K562 (cell line): ENCODE results near the gene ISY1. TPM values are rescaled to one million over a fixed set of nuclear protein-coding genes. Genes with fewer than 3 reads are reported as not detected.
A peak's percentile ranks its signal among the peaks of the same experiment; 100 is the strongest.

Experiments
- BCOR ChIP-seq: fragments of 450-650 bp; IDR thresholded peaks from 2 replicates; pipeline ENCODE4 v1.6.1; 2016
- CBX5 ChIP-seq: IDR thresholded peaks from 2 replicates; pipeline ENCODE4 v1.6.1; 2014; ENCODE audit warnings: low read depth, borderline replicate concordance
- CHD4 ChIP-seq: fragments of 200-600 bp; sonication (generic); IDR thresholded peaks from 3 replicates; pipeline ENCODE4 v1.6.1; 2012; ENCODE audit warnings: low read depth, mild to moderate bottlenecking, mixed read lengths, low read length, inconsistent platforms; ENCODE audit not compliant: insufficient read depth, insufficient replicate concordance, poor library complexity, severe bottlenecking
- DNMT1 ChIP-seq: fragments of 450-650 bp; IDR thresholded peaks from 2 replicates; pipeline ENCODE4 v1.6.1; 2016; ENCODE audit warnings: antibody characterized with exemption, mild to moderate bottlenecking
- ETV5 ChIP-seq: sonication (generic); formaldehyde crosslinking; IDR thresholded peaks from 2 replicates; pipeline ENCODE4 v1.4.0; 2020; ENCODE audit warnings: low read depth, mild to moderate bottlenecking, missing genetic modification reagents
- HDAC6 ChIP-seq: IDR thresholded peaks from 2 replicates; pipeline ENCODE4 v1.6.1; 2012; ENCODE audit warnings: low read depth, mild to moderate bottlenecking, control low read depth, inconsistent platforms, low read length, moderate library complexity
- HDGF ChIP-seq: fragments of 450-650 bp; IDR thresholded peaks from 2 replicates; pipeline ENCODE4 v1.6.1; 2016
- LARP7 ChIP-seq: fragments of 450-650 bp; IDR thresholded peaks from 2 replicates; pipeline ENCODE4 v1.6.1; 2016
- LCOR ChIP-seq: sonication (generic); formaldehyde crosslinking; IDR thresholded peaks from 2 replicates; pipeline ENCODE4 v1.8.0; 2022; ENCODE audit warnings: mild to moderate bottlenecking, missing genetic modification reagents
- MECOM ChIP-seq: fragments of 250-450 bp; sonication (Bioruptor Pico); IDR thresholded peaks from 2 replicates; pipeline ENCODE4 v1.8.0; 2022; ENCODE audit warnings: inconsistent platforms
- SMAD3 ChIP-seq: fragments of 450-650 bp; formaldehyde crosslinking; conservative IDR thresholded peaks from 2 replicates; pipeline ENCODE4 v1.4.0; 2020; ENCODE audit warnings: mild to moderate bottlenecking
- TOE1 ChIP-seq, 2 experiments: fragments of 450-650 bp in 1 of 2; sonication (generic) in 1 of 2; formaldehyde crosslinking in 1 of 2; IDR thresholded peaks; 2 replicates each; pipeline versions ENCODE4 v1.7.1 to v1.8.0; 2016 to 2022; ENCODE audit warnings: borderline replicate concordance in 2 of 2, mild to moderate bottlenecking in 2 of 2, antibody characterized with exemption in 1 of 2, inconsistent platforms in 1 of 2, low read depth in 1 of 2, missing genetic modification reagents in 1 of 2, moderate library complexity in 1 of 2
- polyA plus RNA-seq, 8 experiments: library from polyadenylated mRNA; depleted of rRNA in 4 of 8; stranded (reverse) in 5 of 8; unstranded in 3 of 8; fragments of >200 nt; fragmentation: Nextera tagmentation in 2 of 8; fragmentation: Illumina TruSeq in 1 of 8; extraction: Ambion mirVana in 2 of 8; extraction: Trizol in 1 of 8; gene quantifications; 2 replicates each; pipeline versions ENCODE4 v1.2.1 to v1.2.3, GENCODE V29; 2011 to 2014; ENCODE audit warnings: inconsistent platforms in 1 of 8, missing spikeins in 1 of 8
- total RNA-seq, 7 experiments: library from RNA; depleted of rRNA in 6 of 7; stranded (reverse); fragments of >200 nt in 6 of 7; fragmentation: Illumina TruSeq in 2 of 7; extraction: Trizol in 2 of 7; gene quantifications; 2 replicates each; pipeline versions ENCODE4 v1.2.1 to v1.2.3, GENCODE V29; 2011 to 2021; ENCODE audit warnings: low replicate concordance in 1 of 7
- TF ChIP-seq, protein P1 (sequence below): sonication (generic); formaldehyde crosslinking; IDR thresholded peaks from 2 replicates; pipeline ENCODE4 v1.8.1; 2022; ENCODE audit warnings: missing genetic modification reagents
- TF ChIP-seq, protein P2 (sequence below): fragments of 450-650 bp; IDR thresholded peaks from 2 replicates; pipeline ENCODE4 v1.6.1; 2016; ENCODE audit warnings: antibody characterized with exemption
- TF ChIP-seq, protein P3 (sequence below): fragments of 450-650 bp; IDR thresholded peaks from 2 replicates; pipeline ENCODE4 v1.6.1; 2016; ENCODE audit warnings: missing biosample characterization, missing genetic modification characterization
- TF ChIP-seq, protein P4 (sequence below): fragments of 200-400 bp; formaldehyde crosslinking; IDR thresholded peaks from 2 replicates; pipeline ENCODE4 v1.6.1; 2017; ENCODE audit warnings: mild to moderate bottlenecking, low read depth, low read length, moderate library complexity
- TF ChIP-seq, protein P5 (sequence below): sonication (generic); formaldehyde crosslinking; IDR thresholded peaks from 2 replicates; pipeline ENCODE4 v1.8.0; 2022; ENCODE audit warnings: mild to moderate bottlenecking, missing genetic modification reagents
- TF ChIP-seq, protein P6 (sequence below): fragments of 450-650 bp; formaldehyde crosslinking; IDR thresholded peaks from 2 replicates; pipeline ENCODE4 v1.4.0; 2022; ENCODE audit warnings: mild to moderate bottlenecking, moderate library complexity

The ISY1 gene
- total and polyA plus RNA-seq, 9 of the 15 experiments (the other 6 are each of a cell fraction or from before 2014, with no cell fraction given) = 23.5 to 50.0 (median 32.9) TPM

DNA sequence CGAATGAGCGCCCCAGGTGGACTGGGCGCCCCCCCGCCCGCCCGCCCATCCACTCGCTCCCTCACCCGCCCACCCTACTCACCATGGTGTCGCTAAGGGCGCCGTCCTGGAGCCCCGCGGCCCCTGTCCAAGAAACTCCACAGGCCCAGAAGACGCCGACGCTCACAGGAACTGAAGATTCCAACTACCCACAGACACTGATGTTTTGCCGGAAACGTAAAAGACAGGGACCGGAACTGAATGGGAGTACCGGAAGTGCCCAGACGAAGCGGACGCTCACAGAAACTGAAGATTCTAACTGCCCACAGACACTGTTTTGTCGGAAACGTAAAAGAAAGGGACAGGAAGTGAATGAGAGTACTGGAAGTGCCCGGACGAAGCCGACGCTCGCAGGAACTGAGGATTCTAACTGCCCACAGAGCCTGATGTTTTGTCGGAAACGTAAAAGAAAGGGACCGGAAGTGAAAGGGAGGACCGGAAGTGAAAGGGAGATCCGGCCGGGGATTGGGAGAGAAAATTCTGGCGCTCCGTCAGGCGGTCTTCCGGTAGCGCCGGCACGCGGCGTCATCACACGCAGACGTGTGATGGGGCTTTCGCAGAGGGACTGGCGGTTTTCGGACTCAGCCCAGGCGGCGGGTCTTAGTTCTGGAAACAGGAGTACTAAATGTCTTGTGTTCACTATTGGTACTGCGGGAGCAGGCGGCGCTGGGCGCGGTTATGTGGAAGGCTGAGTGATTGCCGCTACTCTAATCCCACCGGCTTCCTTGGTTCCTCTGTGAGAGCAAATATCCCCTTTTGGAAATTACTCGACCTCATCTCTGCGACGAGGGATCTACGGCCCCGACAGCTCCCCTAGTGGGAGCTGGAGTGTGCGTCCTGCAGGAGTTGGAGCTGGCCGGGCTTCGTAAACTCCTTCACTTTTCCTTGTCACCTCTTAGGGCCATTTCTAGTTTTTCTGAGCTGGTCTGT, at the start of gene ISY1 (continued):
- TF ChIP-seq, protein P1, sequence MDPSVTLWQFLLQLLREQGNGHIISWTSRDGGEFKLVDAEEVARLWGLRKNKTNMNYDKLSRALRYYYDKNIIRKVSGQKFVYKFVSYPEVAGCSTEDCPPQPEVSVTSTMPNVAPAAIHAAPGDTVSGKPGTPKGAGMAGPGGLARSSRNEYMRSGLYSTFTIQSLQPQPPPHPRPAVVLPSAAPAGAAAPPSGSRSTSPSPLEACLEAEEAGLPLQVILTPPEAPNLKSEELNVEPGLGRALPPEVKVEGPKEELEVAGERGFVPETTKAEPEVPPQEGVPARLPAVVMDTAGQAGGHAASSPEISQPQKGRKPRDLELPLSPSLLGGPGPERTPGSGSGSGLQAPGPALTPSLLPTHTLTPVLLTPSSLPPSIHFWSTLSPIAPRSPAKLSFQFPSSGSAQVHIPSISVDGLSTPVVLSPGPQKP (CRISPR knock-in tag) = no peak
- TF ChIP-seq MECOM (CRISPR knock-in tag) (no peak), CBX5 (0 out of 2 replicates have a peak, but pooled peaks have one; percentile 14), CHD4 (no peak), HDGF (no peak), HDAC6 (no peak), TOE1 (IDR thresholded peaks at IDR 0.05; ENCODE audit: borderline replicate concordance) (peak; percentile 79; the same call in 1 of the 2 replicates), TOE1 (CRISPR knock-in tag; IDR thresholded peaks at IDR 0.05; ENCODE audit: borderline replicate concordance, low read depth) (no peak), LARP7 (no peak), ETV5 (peak; percentile 98), DNMT1 (no peak), LCOR (CRISPR knock-in tag) (no peak; the same call in 1 of the 2 replicates), SMAD3 (CRISPR knock-in tag) (no peak), BCOR (no peak)
- TF ChIP-seq, protein P2, sequence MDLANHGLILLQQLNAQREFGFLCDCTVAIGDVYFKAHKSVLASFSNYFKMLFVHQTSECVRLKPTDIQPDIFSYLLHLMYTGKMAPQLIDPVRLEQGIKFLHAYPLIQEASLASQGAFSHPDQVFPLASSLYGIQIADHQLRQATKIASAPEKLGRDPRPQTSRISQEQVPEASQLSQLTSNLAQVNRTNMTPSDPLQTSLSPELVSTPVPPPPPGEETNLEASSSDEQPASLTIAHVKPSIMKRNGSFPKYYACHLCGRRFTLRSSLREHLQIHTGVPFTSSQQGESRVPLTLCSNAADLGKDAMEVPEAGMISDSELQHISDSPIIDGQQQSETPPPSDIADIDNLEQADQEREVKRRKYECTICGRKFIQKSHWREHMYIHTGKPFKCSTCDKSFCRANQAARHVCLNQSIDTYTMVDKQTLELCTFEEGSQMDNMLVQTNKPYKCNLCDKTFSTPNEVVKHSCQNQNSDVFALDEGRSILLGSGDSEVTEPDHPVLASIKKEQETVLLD = 0 out of 2 replicates have a peak, but pooled peaks have one; percentile 27
- TF ChIP-seq, protein P3, sequence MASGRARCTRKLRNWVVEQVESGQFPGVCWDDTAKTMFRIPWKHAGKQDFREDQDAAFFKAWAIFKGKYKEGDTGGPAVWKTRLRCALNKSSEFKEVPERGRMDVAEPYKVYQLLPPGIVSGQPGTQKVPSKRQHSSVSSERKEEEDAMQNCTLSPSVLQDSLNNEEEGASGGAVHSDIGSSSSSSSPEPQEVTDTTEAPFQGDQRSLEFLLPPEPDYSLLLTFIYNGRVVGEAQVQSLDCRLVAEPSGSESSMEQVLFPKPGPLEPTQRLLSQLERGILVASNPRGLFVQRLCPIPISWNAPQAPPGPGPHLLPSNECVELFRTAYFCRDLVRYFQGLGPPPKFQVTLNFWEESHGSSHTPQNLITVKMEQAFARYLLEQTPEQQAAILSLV = no peak
- TF ChIP-seq, protein P4, sequence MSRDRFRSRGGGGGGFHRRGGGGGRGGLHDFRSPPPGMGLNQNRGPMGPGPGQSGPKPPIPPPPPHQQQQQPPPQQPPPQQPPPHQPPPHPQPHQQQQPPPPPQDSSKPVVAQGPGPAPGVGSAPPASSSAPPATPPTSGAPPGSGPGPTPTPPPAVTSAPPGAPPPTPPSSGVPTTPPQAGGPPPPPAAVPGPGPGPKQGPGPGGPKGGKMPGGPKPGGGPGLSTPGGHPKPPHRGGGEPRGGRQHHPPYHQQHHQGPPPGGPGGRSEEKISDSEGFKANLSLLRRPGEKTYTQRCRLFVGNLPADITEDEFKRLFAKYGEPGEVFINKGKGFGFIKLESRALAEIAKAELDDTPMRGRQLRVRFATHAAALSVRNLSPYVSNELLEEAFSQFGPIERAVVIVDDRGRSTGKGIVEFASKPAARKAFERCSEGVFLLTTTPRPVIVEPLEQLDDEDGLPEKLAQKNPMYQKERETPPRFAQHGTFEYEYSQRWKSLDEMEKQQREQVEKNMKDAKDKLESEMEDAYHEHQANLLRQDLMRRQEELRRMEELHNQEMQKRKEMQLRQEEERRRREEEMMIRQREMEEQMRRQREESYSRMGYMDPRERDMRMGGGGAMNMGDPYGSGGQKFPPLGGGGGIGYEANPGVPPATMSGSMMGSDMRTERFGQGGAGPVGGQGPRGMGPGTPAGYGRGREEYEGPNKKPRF = no peak
- TF ChIP-seq, protein P5, sequence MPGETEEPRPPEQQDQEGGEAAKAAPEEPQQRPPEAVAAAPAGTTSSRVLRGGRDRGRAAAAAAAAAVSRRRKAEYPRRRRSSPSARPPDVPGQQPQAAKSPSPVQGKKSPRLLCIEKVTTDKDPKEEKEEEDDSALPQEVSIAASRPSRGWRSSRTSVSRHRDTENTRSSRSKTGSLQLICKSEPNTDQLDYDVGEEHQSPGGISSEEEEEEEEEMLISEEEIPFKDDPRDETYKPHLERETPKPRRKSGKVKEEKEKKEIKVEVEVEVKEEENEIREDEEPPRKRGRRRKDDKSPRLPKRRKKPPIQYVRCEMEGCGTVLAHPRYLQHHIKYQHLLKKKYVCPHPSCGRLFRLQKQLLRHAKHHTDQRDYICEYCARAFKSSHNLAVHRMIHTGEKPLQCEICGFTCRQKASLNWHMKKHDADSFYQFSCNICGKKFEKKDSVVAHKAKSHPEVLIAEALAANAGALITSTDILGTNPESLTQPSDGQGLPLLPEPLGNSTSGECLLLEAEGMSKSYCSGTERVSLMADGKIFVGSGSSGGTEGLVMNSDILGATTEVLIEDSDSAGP (CRISPR knock-in tag) = no peak
- TF ChIP-seq, protein P6, sequence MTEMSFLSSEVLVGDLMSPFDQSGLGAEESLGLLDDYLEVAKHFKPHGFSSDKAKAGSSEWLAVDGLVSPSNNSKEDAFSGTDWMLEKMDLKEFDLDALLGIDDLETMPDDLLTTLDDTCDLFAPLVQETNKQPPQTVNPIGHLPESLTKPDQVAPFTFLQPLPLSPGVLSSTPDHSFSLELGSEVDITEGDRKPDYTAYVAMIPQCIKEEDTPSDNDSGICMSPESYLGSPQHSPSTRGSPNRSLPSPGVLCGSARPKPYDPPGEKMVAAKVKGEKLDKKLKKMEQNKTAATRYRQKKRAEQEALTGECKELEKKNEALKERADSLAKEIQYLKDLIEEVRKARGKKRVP (CRISPR knock-in tag) = no peak
